Subcutaneous abdominal adipose tissue (tissue), 5 donors: Measurements from ENCODE around the gene SLC26A4.

Experiments used
- H3K27ac ChIP-seq: one replicate; pipeline ENCODE4 v1.7.0; 2013; ENCODE audit warnings: low read depth, mild to moderate bottlenecking, inconsistent platforms, low read length, moderate library complexity
- H3K27me3 ChIP-seq, 5 donors: one replicate each; pipeline ENCODE4 v1.7.0; 2013; ENCODE audit warnings: low read length in 5 of 5, inconsistent platforms in 1 of 5; ENCODE audit not compliant: control insufficient read depth in 5 of 5, insufficient read depth in 4 of 5
- H3K36me3 ChIP-seq, 5 donors: one replicate each; pipeline ENCODE4 v1.7.0; 2013; ENCODE audit warnings: low read length in 5 of 5; ENCODE audit not compliant: control insufficient read depth in 5 of 5, insufficient read depth in 5 of 5
- H3K4me1 ChIP-seq, 5 donors: one replicate each; pipeline ENCODE4 v1.7.0; 2013; ENCODE audit warnings: low read length in 5 of 5, mild to moderate bottlenecking in 3 of 5, moderate library complexity in 1 of 5; ENCODE audit not compliant: control insufficient read depth in 5 of 5, insufficient read depth in 5 of 5
- H3K4me3 ChIP-seq, 5 donors: one replicate each; pipeline ENCODE4 v1.7.0; 2013; ENCODE audit warnings: low read length in 5 of 5, low read depth in 1 of 5
- H3K9ac ChIP-seq, 5 donors: one replicate each; pipeline ENCODE4 v1.7.0; 2013; ENCODE audit warnings: low read length in 5 of 5, mild to moderate bottlenecking in 4 of 5, moderate library complexity in 3 of 5
- H3K9me3 ChIP-seq, 5 donors: one replicate each; pipeline ENCODE4 v1.7.0; 2013; ENCODE audit warnings: low read length in 5 of 5; ENCODE audit not compliant: control insufficient read depth in 5 of 5
- donor health status: healthy.
- donor health status: healthy.
- donor health status: healthy.
- donor health status: healthy.
- donor health status: healthy.

The SLC26A4 gene

GRCh38 chr7:107708956-107709355 lies 48.3 kb downstream of the SLC26A4 start:
- Histone ChIP-seq H3K27me3 (no peaks in the 10 kb centered on the region), H3K36me3 (peaks cover 0 to 2% (median 0%) of the 10 kb centered on the region in 5 donors), H3K9ac (no peak overlapping the region), H3K4me1 (no peaks in the 10 kb centered on the region), H3K4me3 (no peak overlapping the region), H3K27ac (no peak overlapping the region), H3K9me3 (no peaks in the 10 kb centered on the region)

GRCh38 chr7:107711301-107711700 lies 50.7 kb downstream of the SLC26A4 start:
- H3K4me3 ChIP-seq = no peak overlapping the region
- H3K36me3 ChIP-seq = peaks cover 0 to 2% (median 0%) of the 10 kb centered on the region in 5 donors
- H3K9me3 ChIP-seq = no peaks in the 10 kb centered on the region
- H3K27ac ChIP-seq = no peak overlapping the region
- H3K9ac ChIP-seq = no peak overlapping the region
- no peaks in the 10 kb centered on the region for H3K4me1 ChIP-seq
- no peaks in the 10 kb centered on the region for H3K27me3 ChIP-seq

DNA sequence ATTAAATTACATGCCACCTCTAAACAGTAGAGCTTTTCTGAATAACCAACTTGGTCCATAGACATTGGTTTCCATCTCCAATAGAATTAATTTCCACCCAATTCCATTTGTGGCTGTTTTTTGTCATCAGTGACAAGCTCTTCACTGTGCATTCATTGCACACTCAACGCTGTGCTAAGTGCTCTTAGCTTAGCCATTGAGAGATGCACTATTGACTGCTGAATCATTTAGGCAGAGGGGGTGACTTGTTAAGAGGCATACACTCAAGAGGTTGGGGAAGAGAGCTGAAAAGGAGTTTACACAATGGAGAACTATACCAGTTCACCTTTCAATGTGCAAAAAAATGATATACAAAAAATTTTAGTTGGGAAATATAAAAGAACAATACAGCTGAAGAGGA lies 51.4 kb downstream of the SLC26A4 start:
- Histone ChIP-seq H3K4me1 (no peaks in the 10 kb centered on the region), H3K27ac (no peak overlapping the region), H3K9me3 (no peaks in the 10 kb centered on the region), H3K27me3 (no peaks in the 10 kb centered on the region), H3K36me3 (peaks cover 0 to 2% (median 0%) of the 10 kb centered on the region in 5 donors), H3K9ac (no peak overlapping the region), H3K4me3 (no peak overlapping the region)

GRCh38 chr7:107712896-107713295 lies 52.3 kb downstream of the SLC26A4 start:
- Histone ChIP-seq H3K4me3 (no peak overlapping the region), H3K36me3 (peaks cover 0 to 2% (median 0%) of the 10 kb centered on the region in 5 donors), H3K27me3 (no peaks in the 10 kb centered on the region), H3K27ac (no peak overlapping the region), H3K9ac (no peak overlapping the region), H3K9me3 (no peaks in the 10 kb centered on the region), H3K4me1 (no peaks in the 10 kb centered on the region)

GRCh38 chr7:107715531-107715930 lies 54.9 kb downstream of the SLC26A4 start:
- H3K4me3 ChIP-seq = no peak overlapping the region
- H3K9me3 ChIP-seq = no peaks in the 10 kb centered on the region
- no peak overlapping the region for H3K9ac ChIP-seq
- no peaks in the 10 kb centered on the region for H3K27me3 ChIP-seq
- no peaks in the 10 kb centered on the region for H3K4me1 ChIP-seq
- no peak overlapping the region for H3K27ac ChIP-seq
- H3K36me3 ChIP-seq = no peaks in the 10 kb centered on the region

- Histone ChIP-seq H3K27ac (no peak overlapping the region), H3K36me3 (no peaks in the 10 kb centered on the region), H3K4me1 (no peaks in the 10 kb centered on the region), H3K27me3 (no peaks in the 10 kb centered on the region), H3K4me3 (no peak overlapping the region), H3K9me3 (no peaks in the 10 kb centered on the region), H3K9ac (no peak overlapping the region)
These were observed 58.0 kb downstream of the SLC26A4 start for GRCh38 chr7:107718456-107719193.

DNA sequence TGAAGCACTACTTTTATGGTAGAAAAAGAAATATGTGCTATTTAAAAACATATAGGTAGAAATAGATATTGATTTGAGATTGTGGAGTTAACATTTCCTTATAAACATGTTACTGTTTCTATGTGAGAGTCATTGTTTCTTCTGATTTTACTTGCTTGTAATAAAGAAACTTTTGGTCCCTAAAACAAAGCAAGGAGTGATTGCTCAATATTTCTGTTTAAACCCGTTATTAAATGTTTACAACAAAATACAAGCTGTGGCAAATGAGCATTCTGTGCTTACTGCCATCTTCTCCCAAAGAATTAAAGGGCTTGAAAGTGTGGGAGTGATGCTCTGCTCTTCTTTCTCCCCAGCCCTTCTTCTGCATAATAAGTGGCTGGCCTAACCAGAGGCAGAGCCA lies 60.7 kb downstream of the SLC26A4 start:
- no peak overlapping the region for H3K27ac ChIP-seq
- H3K9me3 ChIP-seq = no peaks in the 10 kb centered on the region
- H3K36me3 ChIP-seq = no peaks in the 10 kb centered on the region
- no peak overlapping the region for H3K9ac ChIP-seq
- no peaks in the 10 kb centered on the region for H3K27me3 ChIP-seq
- no peaks in the 10 kb centered on the region for H3K4me1 ChIP-seq
- no peak overlapping the region for H3K4me3 ChIP-seq

- H3K36me3 ChIP-seq = no peaks in the 10 kb centered on the region
- no peak overlapping the region for H3K27ac ChIP-seq
- H3K4me3 ChIP-seq = no peak overlapping the region
- H3K9me3 ChIP-seq = no peaks in the 10 kb centered on the region
- H3K27me3 ChIP-seq = peaks cover 0 to 4% (median 0%) of the 10 kb centered on the region in 5 donors
- no peak overlapping the region for H3K9ac ChIP-seq
- H3K4me1 ChIP-seq = no peaks in the 10 kb centered on the region
These were observed 62.6 kb downstream of the SLC26A4 start for GRCh38 chr7:107723255-107723654.

GRCh38 chr7:107725138-107725740 lies 64.6 kb downstream of the SLC26A4 start:
- Histone ChIP-seq H3K9me3 (no peaks in the 10 kb centered on the region), H3K4me3 (no peak overlapping the region), H3K36me3 (no peaks in the 10 kb centered on the region), H3K27ac (no peak overlapping the region), H3K9ac (no peak overlapping the region), H3K4me1 (no peaks in the 10 kb centered on the region), H3K27me3 (peaks cover 0 to 6% (median 0%) of the 10 kb centered on the region in 5 donors)

GRCh38 chr7:107726356-107727130 lies 65.9 kb downstream of the SLC26A4 start:
- Histone ChIP-seq H3K4me1 (no peaks in the 10 kb centered on the region), H3K9me3 (no peaks in the 10 kb centered on the region), H3K9ac (no peak overlapping the region), H3K4me3 (no peak overlapping the region), H3K36me3 (no peaks in the 10 kb centered on the region), H3K27ac (no peak overlapping the region), H3K27me3 (peaks cover 0 to 6% (median 0%) of the 10 kb centered on the region in 5 donors)
